Ovary (tissue), 9 donors: ENCODE results near the gene REEP3. TPM values are rescaled to one million over a fixed set of nuclear protein-coding genes. Genes with fewer than 3 reads are reported as not detected.
A peak's percentile ranks its signal among the peaks of the same experiment; 100 is the strongest.

Experiments
- DNase-seq, 5 donors: peaks; one replicate each; pipeline ENCODE4 v3.0.0-alpha.2; 2019 to 2020
- H3K27ac ChIP-seq, 2 donors: fragments of 200-600 bp; one replicate each; pipeline versions ENCODE4 v1.5.1 to v1.8.0; 2019 to 2022
- H3K27me3 ChIP-seq: fragments of 200-600 bp; one replicate; pipeline ENCODE4 v1.8.0; 2022
- H3K36me3 ChIP-seq: fragments of 200-600 bp; sonication (generic); one replicate; pipeline ENCODE4 v1.5.1; 2019
- H3K4me1 ChIP-seq: one replicate; pipeline ENCODE4 v1.8.1; 2013; ENCODE audit warnings: mild to moderate bottlenecking, moderate library complexity; ENCODE audit not compliant: insufficient read depth
- H3K4me3 ChIP-seq: fragments of 200-600 bp; sonication (generic); one replicate; pipeline ENCODE4 v1.5.1; 2017
- H3K9me3 ChIP-seq, 2 donors: fragments of 200-600 bp in 1 of 2; sonication (generic) in 1 of 2; one replicate each; pipeline versions ENCODE4 v1.5.1 to v1.8.1; 2013 to 2019; ENCODE audit warnings: mild to moderate bottlenecking in 1 of 2, moderate library complexity in 1 of 2
- CTCF ChIP-seq, 3 donors: fragments of 450-650 bp in 2 of 3; fragments of 200-600 bp in 1 of 3; IDR thresholded peaks; one replicate each; pipeline versions ENCODE4 v1.5.1 to v1.8.0; 2016 to 2022; ENCODE audit warnings: antibody characterized with exemption in 3 of 3, mild to moderate bottlenecking in 1 of 3
- EP300 ChIP-seq: sonication (generic); formaldehyde crosslinking; IDR thresholded peaks from one replicate; pipeline ENCODE4 v1.6.1; 2017; ENCODE audit warnings: antibody characterized with exemption
- POLR2A ChIP-seq: fragments of 450-650 bp; IDR thresholded peaks from one replicate; pipeline ENCODE4 v1.6.1; 2017; ENCODE audit warnings: antibody characterized with exemption, mild to moderate bottlenecking, moderate library complexity
- WGBS, 3 donors: extraction: QIAGEN DNeasy Blood & Tissue Kit in 1 of 3; methylation state at CpG; one replicate each; pipeline versions ENCODE4 v1.1.5 to v1.1.7; 2013 to 2017; 5-methylcytosine and 5-hydroxymethylcytosine counted together
- intact Hi-C, 4 donors: fragments of 100-400 bp; cut with DNase I; formaldehyde crosslinking; loops; one replicate each; pipeline versions ENCODE4 v1.11.0 to v1.15.1; 2022 to 2023
- polyA plus RNA-seq, 2 donors: library from polyadenylated mRNA; stranded (reverse); fragments of 200-250 nt in 1 of 2; fragments of 350-450 nt in 1 of 2; fragmentation: Illumina TruSeq in 1 of 2; extraction: RNeasy Lipid Tissue Mini Kit (QIAGEN cat#74804) in 1 of 2; gene quantifications; one replicate each; pipeline ENCODE4 v1.2.3, GENCODE V29; 2013 to 2014
- total RNA-seq, 7 donors: library from RNA; depleted of rRNA in 2 of 7; stranded (reverse); fragments of >200 nt in 2 of 7; fragmentation: NEBNext Ultra II Directional in 3 of 7; extraction: Animal tissue kit (Norgen Biotek cat#: 25700) in 3 of 7; gene quantifications; one replicate each; pipeline versions ENCODE4 v1.1.0 to v1.2.4, GENCODE V29; 2016 to 2023
- donor health status: DM: no; HTN: no; CAD: no; lungs with moderate emphysema.
- donor health status: DM: no; HTN: no; CAD: no.
- donor health status: Bipolar disorder and iron deficiency.
- donor health status: DM: yes; HTN: yes; CAD: no.
- donor health status: DM: no; HTN: no; CAD: no.
- donor health status: DM: yes; HTN: yes; CAD: no.

The REEP3 gene
- total and polyA plus RNA-seq, 9 donors = 9.3 to 30.5 (median 23.1) TPM

- intact Hi-C loops = no loop called here
- Histone ChIP-seq H3K4me3 (no peak overlapping the region), H3K4me1 (peaks cover 1% of the 10 kb centered on the region), H3K36me3 (no peaks in the 10 kb centered on the region), H3K9me3 (no peaks in the 10 kb centered on the region), H3K27me3 (no peaks in the 10 kb centered on the region), H3K27ac (no peak overlapping the region)
- DNase-seq = no peak
- 64 to 80% (median 79%) methylated on average over 4 of the region's 4 CpGs for WGBS, 3 donors
- no peak for TF ChIP-seq EP300
- no peak for TF ChIP-seq CTCF (IDR thresholded peaks at IDR 0.05)
- TF ChIP-seq POLR2A = no peak
Observed at GRCh38 chr10:63665670-63666134, 144.5 kb downstream of the REEP3 start.

GRCh38 chr10:63666836-63667383 lies 145.7 kb downstream of the REEP3 start:
- no peak for DNase-seq
- Histone ChIP-seq H3K27ac (no peak overlapping the region), H3K9me3 (no peaks in the 10 kb centered on the region), H3K36me3 (no peaks in the 10 kb centered on the region), H3K4me3 (no peak overlapping the region), H3K4me1 (peaks cover 1% of the 10 kb centered on the region), H3K27me3 (no peaks in the 10 kb centered on the region)
- intact Hi-C loops = no loop called here
- TF ChIP-seq CTCF (IDR thresholded peaks at IDR 0.05) = no peak
- TF ChIP-seq EP300 = no peak
- no peak for TF ChIP-seq POLR2A
- WGBS, 3 donors = 29 to 35% (median 34%) methylated on average over 4 of the region's 4 CpGs

GRCh38 chr10:63667596-63668480 lies 146.6 kb downstream of the REEP3 start:
- Histone ChIP-seq H3K27ac (no peak overlapping the region), H3K4me1 (peaks cover 4% of the 10 kb centered on the region), H3K36me3 (no peaks in the 10 kb centered on the region), H3K9me3 (no peaks in the 10 kb centered on the region), H3K4me3 (no peak overlapping the region), H3K27me3 (no peaks in the 10 kb centered on the region)
- intact Hi-C loops = no loop called here
- WGBS, 3 donors = 86 to 91% (median 87%) methylated on average over 3 of the region's 3 CpGs
- TF ChIP-seq CTCF (IDR thresholded peaks at IDR 0.05) (no peak), POLR2A (no peak)
- DNase-seq = no peak

- Histone ChIP-seq H3K4me3 (no peak overlapping the region), H3K27me3 (no peaks in the 10 kb centered on the region), H3K27ac (no peak overlapping the region), H3K4me1 (peaks cover 4% of the 10 kb centered on the region), H3K36me3 (no peaks in the 10 kb centered on the region), H3K9me3 (no peaks in the 10 kb centered on the region)
- 65 to 68% (median 68%) methylated on average over 10 of the region's 10 CpGs for WGBS, 3 donors
- intact Hi-C loops = no loop called here
- peak in 1 of 5 donors; percentile 21 for DNase-seq
- TF ChIP-seq CTCF (IDR thresholded peaks at IDR 0.05) = no peak
- no peak for TF ChIP-seq POLR2A
- TF ChIP-seq EP300 = peak; percentile 70
Observed at GRCh38 chr10:63670291-63670898, 149.2 kb downstream of the REEP3 start.
